Activated CD4-positive, alpha-beta memory T cell treated with anti-CD3 and anti-CD28 coated beads, Interleukin-2, amount 10 ng/mL, durations not matched to agents 7 days and 5 days (primary cell): Measurements from ENCODE around the gene NRROS. TPM values are rescaled to one million over a fixed set of nuclear protein-coding genes. Genes with fewer than 3 reads are reported as not detected.
"Not testable (repeated sequence)": the region's sequence is repeated elsewhere in the genome, so short reads cannot be mapped to it uniquely, and the experiment has no call there.

Source experiments
- CTCF ChIA-PET: fragments of 350-600 bp; sonication (Branson Sonifier 250); formaldehyde crosslinking; loops from one replicate; lab custom pipeline; 2021; ENCODE audit warnings: antibody characterized with exemption, inconsistent platforms; lab: Charles Lee
- POLR2A ChIA-PET: fragments of 350-600 bp; sonication (Branson Sonifier 250); formaldehyde crosslinking; loops from one replicate; lab custom pipeline; 2021; ENCODE audit warnings: antibody characterized with exemption; lab: Charles Lee
- DNase-seq: peaks from one replicate; pipeline ENCODE4 v3.0.0-alpha.2; 2020
- H3K27ac Mint-ChIP-seq: one replicate; pipeline ENCODE4 v1.8.0; 2021; ENCODE audit warnings: mild to moderate bottlenecking, mixed read lengths
- H3K27me3 Mint-ChIP-seq: one replicate; pipeline ENCODE4 v1.8.0; 2021; ENCODE audit warnings: mixed read lengths
- H3K36me3 Mint-ChIP-seq: one replicate; pipeline ENCODE4 v1.8.0; 2021; ENCODE audit warnings: low read depth, mixed read lengths
- H3K4me1 Mint-ChIP-seq: one replicate; pipeline ENCODE4 v1.8.0; 2021; ENCODE audit warnings: mixed read lengths
- H3K4me3 Mint-ChIP-seq: one replicate; pipeline ENCODE4 v1.8.0; 2021; ENCODE audit warnings: mild to moderate bottlenecking, mixed read lengths
- H3K9me3 Mint-ChIP-seq: one replicate; pipeline ENCODE4 v1.8.0; 2021; ENCODE audit warnings: mixed read lengths
- total RNA-seq, 2 experiments: library from RNA; stranded (reverse); gene quantifications; one replicate each; pipeline ENCODE4 v1.2.3, GENCODE V29; 2021

Gene NRROS
- total RNA-seq, 2 experiments from 2014 or later = 50.1 to 52.8 TPM

DNA sequence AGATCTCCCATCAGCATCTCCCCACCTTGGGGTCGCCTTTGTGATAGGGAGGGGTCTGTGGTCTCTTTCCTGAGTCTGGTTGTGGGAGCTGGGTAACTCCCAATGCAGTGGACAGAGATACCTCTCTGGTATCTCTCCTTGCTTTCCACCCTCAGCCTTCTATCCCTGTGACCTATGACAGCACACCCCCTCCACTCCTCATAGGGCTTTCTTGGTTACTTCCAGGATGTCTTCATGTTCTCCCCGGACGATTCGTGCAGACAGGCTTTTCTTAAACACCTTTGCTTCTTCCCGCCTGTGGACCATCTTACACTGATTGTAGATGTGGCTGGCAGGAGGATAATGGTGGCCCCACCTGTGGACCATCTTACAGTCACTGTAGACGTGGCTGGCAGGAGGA is 14.2 kb upstream of the NRROS start:
- Mint-ChIP-seq H3K4me3 (no peak overlapping the region), H3K27me3 (peaks cover 2% of the 10 kb centered on the region), H3K4me1 (peaks cover 47% of the 10 kb centered on the region), H3K9me3 (no peaks in the 10 kb centered on the region), H3K36me3 (peaks cover 8% of the 10 kb centered on the region), H3K27ac (no peak overlapping the region)
- ChIA-PET CTCF (interaction anchor here (1.0 kb wide), 1 partner anchor 16 kb away, joined by 3 read pairs; no protein-coding TSS in a partner anchor), POLR2A (interaction anchor here (1.2 kb wide), 1 partner anchor 14 kb away, joined by 3 read pairs; no protein-coding TSS in a partner anchor)
- DNase-seq = no peak

DNA sequence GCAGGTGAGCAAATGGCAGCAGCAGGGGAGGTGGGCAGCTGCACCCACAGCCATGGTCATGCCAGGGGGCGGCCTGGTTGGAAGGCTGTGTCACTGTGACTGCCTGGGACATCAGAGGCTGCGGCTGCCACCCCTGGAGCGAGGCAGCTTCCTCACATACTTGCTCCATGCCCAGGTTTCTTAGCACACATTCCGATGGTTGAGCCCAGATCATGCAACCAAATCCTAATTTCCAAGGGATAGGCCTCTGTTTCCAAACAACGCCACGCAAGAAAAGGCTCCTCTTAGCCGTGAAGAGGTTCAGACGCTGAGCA is 11.6 kb upstream of the NRROS start:
- Mint-ChIP-seq H3K36me3 (peaks cover 9% of the 10 kb centered on the region), H3K27ac (no peak overlapping the region), H3K27me3 (peaks cover 2% of the 10 kb centered on the region), H3K4me3 (no peak overlapping the region), H3K4me1 (peaks cover 57% of the 10 kb centered on the region), H3K9me3 (no peaks in the 10 kb centered on the region)
- POLR2A ChIA-PET = interaction anchor here (6.1 kb wide), 1 partner anchor 14 kb away, joined by 103 read pairs; the partner anchor contains the start of gene NRROS
- CTCF ChIA-PET = interaction anchor here (2.8 kb wide), 1 partner anchor 99 kb away, joined by 10 read pairs; no protein-coding TSS in a partner anchor
- DNase-seq = no peak

DNA sequence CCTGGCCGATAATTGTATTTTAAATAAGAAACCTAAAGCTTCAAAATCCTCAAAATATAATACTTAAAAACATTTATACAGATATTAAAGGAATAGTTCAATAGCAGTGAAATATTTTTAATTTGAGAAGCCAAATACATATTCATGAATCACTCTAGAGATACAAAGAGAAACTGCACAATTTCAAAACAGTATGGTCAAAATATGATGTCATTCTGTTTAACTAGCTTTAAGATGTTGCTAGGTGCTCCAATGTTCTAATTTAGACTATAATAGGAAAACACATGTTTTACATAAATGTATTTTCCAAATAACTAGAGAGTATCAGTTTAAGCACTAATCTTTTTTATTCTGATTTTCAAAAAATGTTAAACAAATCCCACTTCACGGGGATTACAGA is 10.3 kb upstream of the NRROS start:
- Mint-ChIP-seq H3K4me1 (peaks cover 67% of the 10 kb centered on the region), H3K4me3 (no peak overlapping the region), H3K9me3 (no peaks in the 10 kb centered on the region), H3K27me3 (peaks cover 2% of the 10 kb centered on the region), H3K36me3 (peaks cover 10% of the 10 kb centered on the region), H3K27ac (peak overlapping the region; percentile 98)
- DNase-seq = no peak
- ChIA-PET CTCF (interaction anchor here (0.9 to 7.3 kb wide), 6 partner anchors 12 to 105 kb away, joined by 3 to 118 read pairs (median 7); no protein-coding TSS in a partner anchor), POLR2A (interaction anchor here (1.0 to 7.6 kb wide), 6 partner anchors 12 to 83 kb away, joined by 3 to 177 read pairs (median 5); partner anchors contain the start of genes CEP19, NRROS and PIGX)

DNA sequence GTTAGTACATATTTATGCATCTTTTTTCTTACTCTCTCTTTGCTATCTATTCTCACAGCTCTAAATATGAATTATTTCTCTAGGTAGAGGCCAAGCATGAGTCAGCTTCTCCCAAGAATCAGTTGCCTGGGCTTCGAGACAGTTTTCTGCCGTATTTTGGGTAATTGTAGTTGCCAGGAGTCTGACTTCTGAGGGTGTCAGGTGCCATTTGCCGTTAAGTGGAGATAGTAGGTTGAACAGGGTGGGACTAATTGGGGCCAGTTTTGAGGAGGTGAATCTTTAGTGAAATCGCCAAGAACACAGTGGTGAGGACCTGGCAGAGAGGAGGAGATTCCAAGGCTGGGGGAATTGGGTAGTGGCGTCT is 7.8 kb upstream of the NRROS start:
- peaks cover 11% of the 10 kb centered on the region for H3K36me3 Mint-ChIP-seq
- H3K9me3 Mint-ChIP-seq = no peaks in the 10 kb centered on the region
- H3K27ac Mint-ChIP-seq = peak overlapping the region; percentile 98
- peak overlapping the region; percentile 97 for H3K4me3 Mint-ChIP-seq
- POLR2A ChIA-PET = interaction anchor here (0.8 to 7.6 kb wide), 23 partner anchors 10 to 372 kb away, joined by 3 to 177 read pairs (median 7); partner anchors contain the start of genes CEP19, DYNLT2B, FBXO45 and NCBP2
- no peaks in the 10 kb centered on the region for H3K27me3 Mint-ChIP-seq
- peaks cover 65% of the 10 kb centered on the region for H3K4me1 Mint-ChIP-seq
- CTCF ChIA-PET = interaction anchor here (0.5 to 7.3 kb wide), 13 partner anchors 8 to 741 kb away, joined by 3 to 118 read pairs (median 4); partner anchors contain the start of genes NCBP2 and NRROS
- no peak for DNase-seq

DNA sequence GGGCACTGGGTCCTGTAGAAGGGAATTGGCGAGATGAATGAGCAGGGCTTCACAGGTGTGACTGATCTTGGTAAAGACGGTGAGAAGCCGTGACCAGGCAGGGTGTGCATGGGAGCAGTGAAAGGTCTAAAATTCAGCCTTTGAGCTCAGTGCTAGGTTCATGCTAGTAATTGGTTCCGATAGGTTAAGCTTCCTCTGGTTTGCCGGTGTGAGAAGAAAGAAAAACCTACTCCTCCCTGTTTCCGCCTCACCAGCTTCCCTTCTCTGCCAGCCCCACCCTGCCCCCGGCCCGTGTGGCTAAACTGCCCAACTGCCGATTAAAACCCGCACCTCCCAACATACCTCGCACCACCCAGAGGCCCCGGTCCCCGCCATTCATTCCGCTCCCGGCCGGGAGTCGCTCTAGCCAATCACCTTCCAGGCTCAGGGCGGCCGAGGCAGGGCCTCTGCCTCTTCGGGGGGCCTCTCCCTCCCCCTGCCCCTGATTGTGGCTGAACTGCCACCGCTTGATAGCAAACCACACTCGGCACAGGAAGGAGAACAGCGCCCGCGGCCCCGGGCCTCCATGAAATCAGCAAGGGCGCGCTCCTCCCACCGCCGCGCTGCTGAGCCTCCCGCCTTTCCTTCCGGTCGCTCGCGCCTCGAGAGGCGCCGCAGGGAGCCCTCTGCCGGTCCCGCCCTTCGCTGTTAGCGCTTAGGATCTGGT is 7.3 kb upstream of the NRROS start:
- Mint-ChIP-seq H3K4me1 (peaks cover 65% of the 10 kb centered on the region), H3K27me3 (no peaks in the 10 kb centered on the region), H3K9me3 (no peaks in the 10 kb centered on the region), H3K27ac (peak overlapping the region; percentile 98), H3K36me3 (peaks cover 11% of the 10 kb centered on the region), H3K4me3 (peak overlapping the region; percentile 97)
- POLR2A ChIA-PET = interaction anchor here (0.7 to 7.6 kb wide), 24 partner anchors 9 to 371 kb away, joined by 3 to 177 read pairs (median 7); partner anchors contain the start of genes CEP19, DYNLT2B, FBXO45 and NCBP2
- CTCF ChIA-PET = interaction anchor here (0.5 to 7.3 kb wide), 13 partner anchors 8 to 742 kb away, joined by 3 to 118 read pairs (median 4); partner anchors contain the start of genes NCBP2 and NRROS
- peak; percentile 97 for DNase-seq

DNA sequence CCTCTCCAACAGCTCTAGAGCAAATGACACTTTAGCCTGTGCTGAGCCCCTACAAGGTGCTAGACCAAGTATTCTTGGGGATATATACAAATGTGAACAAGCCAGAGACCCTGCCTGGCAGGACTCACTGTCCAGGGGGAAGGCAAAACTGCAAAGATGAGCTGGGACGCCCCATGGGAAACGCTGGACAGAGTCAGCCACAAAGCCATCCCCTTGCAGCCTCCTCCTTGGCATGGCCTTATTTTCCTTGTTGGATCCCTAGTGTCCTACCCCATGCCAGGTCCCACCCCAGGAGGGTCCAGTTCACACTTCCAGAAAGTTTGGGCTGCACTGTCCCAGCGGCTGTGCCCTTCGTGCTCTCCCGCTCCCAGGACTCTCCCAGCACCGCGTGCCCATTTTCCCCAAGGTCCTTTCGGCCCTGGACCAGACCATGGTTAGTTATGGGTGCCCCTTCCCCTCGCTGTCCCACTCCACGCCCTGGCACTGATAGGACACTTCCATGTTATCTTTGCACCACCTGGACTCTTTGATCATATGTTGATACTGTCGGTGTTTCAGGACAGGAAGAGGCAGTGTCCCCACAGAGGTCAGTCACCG is 5.8 kb upstream of the NRROS start:
- H3K4me1 Mint-ChIP-seq = peaks cover 69% of the 10 kb centered on the region
- H3K27me3 Mint-ChIP-seq = no peaks in the 10 kb centered on the region
- H3K9me3 Mint-ChIP-seq = no peaks in the 10 kb centered on the region
- H3K4me3 Mint-ChIP-seq = peak overlapping the region; percentile 97
- H3K36me3 Mint-ChIP-seq = peaks cover 16% of the 10 kb centered on the region
- peak overlapping the region; percentile 98 for H3K27ac Mint-ChIP-seq
- ChIA-PET CTCF (interaction anchor here (0.8 to 7.3 kb wide), 2 partner anchors 23 to 717 kb away, joined by 3 to 118 read pairs; no protein-coding TSS in a partner anchor), POLR2A (interaction anchor here (1.4 to 7.6 kb wide), 4 partner anchors 8 to 82 kb away, joined by 3 to 177 read pairs (median 60); partner anchors contain the start of genes FBXO45, NRROS and WDR53)
- no peak for DNase-seq

DNA sequence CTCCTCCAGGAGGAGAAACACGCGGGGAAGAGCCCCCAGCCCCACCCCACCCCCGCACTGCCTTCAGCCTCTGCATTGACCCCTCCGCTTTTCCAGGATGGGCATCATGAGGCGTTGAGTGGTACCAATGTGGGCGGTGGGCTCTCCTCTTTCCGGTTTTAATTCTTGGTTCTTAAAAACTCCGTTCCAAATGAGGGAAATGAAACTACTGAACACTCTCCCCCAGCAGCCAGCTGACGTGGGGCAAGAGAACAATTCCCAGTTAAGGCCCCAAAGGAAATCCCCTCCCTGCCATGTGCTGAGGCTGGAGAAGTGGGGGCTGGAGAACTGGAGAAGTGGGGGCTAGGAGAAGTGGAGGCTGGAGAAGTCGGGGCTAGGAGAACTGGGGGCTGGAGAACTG is 5.3 kb upstream of the NRROS start:
- Mint-ChIP-seq H3K4me3 (no peak overlapping the region), H3K27me3 (no peaks in the 10 kb centered on the region), H3K9me3 (no peaks in the 10 kb centered on the region), H3K4me1 (peaks cover 74% of the 10 kb centered on the region), H3K36me3 (peaks cover 16% of the 10 kb centered on the region), H3K27ac (peak overlapping the region; percentile 98)
- CTCF ChIA-PET = interaction anchor here (7.3 kb wide), 1 partner anchor 23 kb away, joined by 118 read pairs; no protein-coding TSS in a partner anchor
- no peak for DNase-seq
- POLR2A ChIA-PET = interaction anchor here (7.6 kb wide), 1 partner anchor 23 kb away, joined by 177 read pairs; no protein-coding TSS in a partner anchor

DNA sequence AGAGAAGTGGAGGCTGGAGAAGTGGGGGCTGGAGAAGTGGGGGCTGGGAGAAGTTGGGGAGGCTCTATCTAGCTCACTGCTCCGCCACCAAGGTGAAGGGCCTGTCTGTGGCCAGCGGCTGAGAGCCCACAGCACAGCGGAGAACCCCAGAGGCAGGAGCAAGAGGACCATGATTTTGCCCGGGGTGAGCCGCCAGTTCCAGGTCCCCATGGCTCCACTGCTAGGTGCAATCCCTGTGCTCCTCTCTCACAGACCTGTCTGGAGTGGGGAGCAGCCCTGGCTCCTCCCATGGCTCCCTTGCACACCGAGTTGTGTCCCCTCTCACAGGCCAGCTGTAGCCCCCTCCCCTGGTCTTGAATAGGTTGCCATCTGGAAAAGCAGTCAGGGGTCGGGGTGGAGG is 4.7 kb upstream of the NRROS start:
- ChIA-PET POLR2A (interaction anchor here (7.6 kb wide), 1 partner anchor 24 kb away, joined by 177 read pairs; no protein-coding TSS in a partner anchor), CTCF (interaction anchor here (7.3 kb wide), 1 partner anchor 24 kb away, joined by 118 read pairs; no protein-coding TSS in a partner anchor)
- no peaks in the 10 kb centered on the region for H3K27me3 Mint-ChIP-seq
- no peak for DNase-seq
- H3K4me1 Mint-ChIP-seq = peaks cover 71% of the 10 kb centered on the region
- no peaks in the 10 kb centered on the region for H3K9me3 Mint-ChIP-seq
- no peak overlapping the region for H3K4me3 Mint-ChIP-seq
- H3K36me3 Mint-ChIP-seq = peaks cover 15% of the 10 kb centered on the region
- H3K27ac Mint-ChIP-seq = peak overlapping the region; percentile 26

DNA sequence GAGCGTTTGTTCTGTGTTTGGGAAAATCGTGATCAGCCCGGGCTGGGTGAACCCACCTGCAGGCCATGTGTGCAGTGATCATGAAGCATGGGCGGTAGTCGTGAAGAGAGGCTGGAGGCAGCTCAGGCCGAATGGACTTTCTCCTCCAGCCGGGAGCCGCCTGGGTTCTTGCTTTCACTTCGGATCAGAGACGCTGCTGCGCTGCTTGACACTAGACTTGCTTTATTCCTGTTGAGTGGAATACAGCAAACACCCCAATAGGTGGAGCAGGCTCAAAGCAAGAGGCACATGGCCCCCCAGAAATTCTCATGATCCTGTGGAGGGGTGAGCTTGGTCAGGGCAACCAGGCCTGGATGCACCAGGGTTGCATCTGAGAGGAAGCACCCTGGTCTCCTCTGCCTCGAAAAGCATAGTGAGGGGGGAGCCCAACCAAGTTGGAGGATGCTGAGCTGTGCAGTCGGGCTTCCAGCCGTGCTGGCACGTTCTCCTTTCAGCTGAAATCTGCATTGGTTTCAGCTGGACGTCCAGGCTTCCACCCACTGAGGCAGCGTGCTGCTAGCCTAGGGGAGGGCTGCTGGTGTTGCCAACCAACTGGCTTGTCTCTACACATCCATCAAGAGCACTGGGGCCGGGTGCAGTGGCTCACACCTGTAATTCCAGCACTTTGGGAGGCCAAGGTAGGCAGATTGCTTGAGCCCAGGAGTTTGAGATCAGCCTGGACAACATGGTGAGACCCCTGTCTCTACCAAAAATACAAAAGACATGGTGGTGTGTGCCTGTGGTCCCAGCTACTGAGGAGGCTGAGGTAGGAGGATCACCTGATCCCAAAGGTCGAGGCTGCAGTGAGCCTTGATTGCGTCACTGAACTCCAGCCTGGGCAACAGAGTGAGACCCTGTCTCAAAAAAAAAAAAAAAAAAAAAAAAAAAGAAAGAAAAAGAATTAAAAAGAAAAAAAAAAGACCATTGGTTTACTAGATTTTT is 2.8 kb upstream of the NRROS start:
- POLR2A ChIA-PET = interaction anchor here (1.5 to 9.7 kb wide), 2 partner anchors 25 to 204 kb away, joined by 3 to 131 read pairs; partner anchors contain the start of gene UBXN7
- CTCF ChIA-PET = interaction anchor here (1.8 to 8.4 kb wide), 2 partner anchors 26 to 67 kb away, joined by 4 to 78 read pairs; no protein-coding TSS in a partner anchor
- Mint-ChIP-seq H3K27me3 (no peaks in the 10 kb centered on the region), H3K4me1 (peaks cover 59% of the 10 kb centered on the region), H3K4me3 (peak overlapping the region; percentile 21), H3K36me3 (peaks cover 26% of the 10 kb centered on the region), H3K9me3 (no peaks in the 10 kb centered on the region), H3K27ac (no peak overlapping the region)
- DNase-seq = no peak

DNA sequence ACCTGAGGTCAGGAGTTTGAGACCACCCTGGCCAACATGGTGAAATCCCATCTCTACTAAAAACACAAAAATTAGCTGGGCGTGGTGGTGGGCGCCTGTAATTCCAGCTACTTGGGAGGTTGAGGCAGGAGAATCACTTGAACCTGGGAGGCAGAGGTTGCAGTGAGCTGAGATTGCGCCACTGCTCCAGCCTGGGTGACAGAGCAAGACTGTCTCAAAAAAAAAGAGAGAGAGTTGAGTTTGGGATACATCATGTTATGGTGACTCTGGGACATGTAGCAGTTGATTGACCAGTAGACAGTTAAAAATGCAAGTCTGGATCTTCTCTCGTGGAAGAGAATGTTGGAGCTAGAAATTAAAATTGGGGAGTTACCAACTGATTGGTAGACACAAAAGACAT is 1.6 kb upstream of the NRROS start:
- H3K4me3 Mint-ChIP-seq = peak overlapping the region; percentile 31
- peaks cover 63% of the 10 kb centered on the region for H3K4me1 Mint-ChIP-seq
- peak overlapping the region; percentile 45 for H3K27ac Mint-ChIP-seq
- not testable (repeated sequence) for DNase-seq, H3K27me3 Mint-ChIP-seq, H3K9me3 Mint-ChIP-seq
- peaks cover 35% of the 10 kb centered on the region for H3K36me3 Mint-ChIP-seq
- ChIA-PET CTCF (interaction anchor here (0.8 to 8.4 kb wide), 4 partner anchors 27 to 109 kb away, joined by 3 to 78 read pairs (median 4); no protein-coding TSS in a partner anchor), POLR2A (interaction anchor here (0.6 to 9.7 kb wide), 7 partner anchors 8 to 356 kb away, joined by 3 to 131 read pairs (median 6); partner anchors contain the start of genes CEP19, FBXO45, PIGX and WDR53)

DNA sequence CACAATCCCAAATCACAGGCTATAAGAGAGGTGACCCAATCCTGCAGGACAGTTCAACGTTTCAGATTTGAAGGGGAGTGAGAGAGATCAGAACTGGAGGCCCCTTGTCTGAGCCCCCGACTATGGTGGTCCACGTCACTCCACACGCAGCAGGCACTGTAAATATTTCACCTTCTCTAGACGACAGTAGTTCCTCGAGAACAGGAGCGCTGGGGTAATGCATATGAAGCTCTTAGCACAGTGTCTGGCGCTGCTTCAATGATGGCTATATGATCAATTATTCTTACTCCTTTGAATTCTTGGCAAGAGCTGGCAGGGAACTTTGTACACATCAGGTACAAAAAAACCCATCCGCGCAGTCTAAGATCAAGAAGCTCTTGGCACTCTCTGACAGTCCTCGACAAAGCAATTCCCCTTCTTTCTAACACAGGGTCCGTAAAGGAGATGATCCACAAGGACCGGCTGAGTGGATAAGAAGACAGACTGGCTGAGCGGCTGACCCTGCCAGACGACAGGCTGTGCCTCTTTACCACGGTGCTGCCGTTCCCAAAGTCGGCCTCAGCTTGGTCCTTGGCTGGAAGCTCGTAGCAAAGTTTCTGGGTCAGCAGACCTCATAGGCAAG is 522 bp upstream of the NRROS start:
- Mint-ChIP-seq H3K4me1 (peaks cover 63% of the 10 kb centered on the region), H3K27me3 (no peaks in the 10 kb centered on the region), H3K27ac (peak overlapping the region; percentile 86), H3K9me3 (no peaks in the 10 kb centered on the region), H3K4me3 (peak overlapping the region; percentile 73), H3K36me3 (peaks cover 44% of the 10 kb centered on the region)
- ChIA-PET POLR2A (interaction anchor here (0.7 to 9.7 kb wide), 13 partner anchors 9 to 321 kb away, joined by 3 to 131 read pairs (median 6); partner anchors contain the start of genes CEP19, DYNLT2B, FBXO45 and NCBP2), CTCF (interaction anchor here (1.0 to 8.4 kb wide), 6 partner anchors 28 to 110 kb away, joined by 3 to 78 read pairs (median 4); no protein-coding TSS in a partner anchor)
- DNase-seq = no peak
